ENCODE measurements around the gene SLC8A3.

- TF ChIP-seq CTCF (IDR thresholded peaks at IDR 0.05; ENCODE audit: extremely low read depth in 1 of 2, insufficient read depth in 1 of 2, low read depth in 1 of 2, low read length in 2 of 2) (no peak), POLR2A (IDR thresholded peaks at IDR 0.05; ENCODE audit: low read depth, low read length) (no peak), POLR2AphosphoS5 (IDR thresholded peaks at IDR 0.05; ENCODE audit: insufficient read depth, low read depth, low read length) (no peak), JUN (IDR thresholded peaks at IDR 0.05; ENCODE audit: borderline replicate concordance, insufficient read depth, insufficient read length, low read depth) (no peak), MYC (IDR thresholded peaks at IDR 0.05; ENCODE audit: low read depth, low read length) (no peak), EZH2 (IDR thresholded peaks at IDR 0.05; ENCODE audit: borderline replicate concordance, low read depth, low read length, severe bottlenecking) (no peak), MAX (IDR thresholded peaks at IDR 0.05; ENCODE audit: insufficient read depth, insufficient read length) (no peak)
Measured at GRCh38 chr14:70064136-70064865, 124.5 kb downstream of the SLC8A3 start.

Data from endothelial cell of umbilical vein (primary cell).